ENCODE measurements around the gene FSTL4.

The FSTL4 gene

DNA sequence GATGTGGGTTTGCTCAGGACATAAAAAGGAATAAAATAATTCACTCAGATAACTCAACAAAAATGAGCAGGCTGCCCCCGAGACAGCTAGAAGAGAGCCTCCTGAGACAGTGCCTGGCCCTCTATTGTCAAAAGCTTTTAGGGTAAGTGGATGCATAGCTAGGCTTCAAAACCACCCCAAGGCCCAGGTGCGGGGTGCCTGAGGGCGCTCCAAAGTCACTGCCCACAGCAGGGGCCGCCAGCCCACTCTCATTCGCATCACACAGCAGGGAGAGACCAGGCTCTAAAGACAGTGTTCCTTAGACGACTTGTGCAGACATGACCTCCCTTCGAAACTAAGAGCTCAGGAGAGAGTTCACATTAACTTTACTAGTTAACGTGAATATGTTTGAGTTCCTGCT is 271.5 kb downstream of the FSTL4 start:
- TF ChIP-seq CTCF (IDR thresholded peaks at IDR 0.05; ENCODE audit: low read length, missing control alignments) = no peak
- H3K4me3 ChIP-seq (replicated peaks; ENCODE audit: low read depth, low read length) = no peak overlapping the region

DNA sequence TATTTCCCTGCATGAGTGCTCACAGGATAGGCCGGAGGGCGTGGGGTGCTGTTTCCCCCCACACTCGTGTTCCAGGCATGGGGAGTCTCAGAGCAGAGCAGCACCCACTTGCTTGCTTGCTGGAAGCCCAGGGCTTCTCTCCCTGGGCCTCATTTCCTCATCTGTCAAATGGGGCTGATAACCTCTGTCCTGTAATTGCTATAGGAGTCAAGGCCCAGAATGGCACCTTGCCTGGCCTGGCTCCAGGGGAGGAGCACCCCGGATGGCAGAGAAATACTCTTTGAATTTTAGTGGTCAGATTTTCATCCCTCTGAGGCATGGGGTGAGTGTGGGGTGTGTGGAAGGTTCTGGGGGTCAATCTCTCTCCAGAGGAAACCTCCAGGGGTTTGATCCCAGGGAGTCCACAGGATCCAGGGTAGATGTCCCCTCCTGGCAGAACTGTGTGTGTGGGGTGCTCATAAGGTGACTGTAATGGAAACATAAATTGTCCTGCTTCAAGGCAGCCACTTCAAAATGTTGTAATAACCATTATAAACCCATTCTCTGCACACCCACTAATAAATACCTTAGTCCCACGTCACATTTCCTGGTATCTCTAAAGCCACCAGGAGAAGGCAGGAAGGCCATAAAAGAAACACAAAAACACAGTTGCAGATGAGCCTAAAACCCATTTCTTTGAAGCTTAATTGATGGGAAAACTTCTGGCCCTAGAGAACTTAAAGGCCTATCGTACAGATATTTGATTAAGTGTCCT is 272.2 kb downstream of the FSTL4 start:
- H3K4me3 ChIP-seq (replicated peaks; ENCODE audit: low read depth, low read length) = no peak overlapping the region
- no peak for DNase-seq (ENCODE audit: low read depth)
- no peak for TF ChIP-seq CTCF (IDR thresholded peaks at IDR 0.05; ENCODE audit: low read length, missing control alignments)

More for the DNA sequence above, 271.5 kb downstream of the FSTL4 start:
- DNase-seq (ENCODE audit: low read depth) = no peak

DNA sequence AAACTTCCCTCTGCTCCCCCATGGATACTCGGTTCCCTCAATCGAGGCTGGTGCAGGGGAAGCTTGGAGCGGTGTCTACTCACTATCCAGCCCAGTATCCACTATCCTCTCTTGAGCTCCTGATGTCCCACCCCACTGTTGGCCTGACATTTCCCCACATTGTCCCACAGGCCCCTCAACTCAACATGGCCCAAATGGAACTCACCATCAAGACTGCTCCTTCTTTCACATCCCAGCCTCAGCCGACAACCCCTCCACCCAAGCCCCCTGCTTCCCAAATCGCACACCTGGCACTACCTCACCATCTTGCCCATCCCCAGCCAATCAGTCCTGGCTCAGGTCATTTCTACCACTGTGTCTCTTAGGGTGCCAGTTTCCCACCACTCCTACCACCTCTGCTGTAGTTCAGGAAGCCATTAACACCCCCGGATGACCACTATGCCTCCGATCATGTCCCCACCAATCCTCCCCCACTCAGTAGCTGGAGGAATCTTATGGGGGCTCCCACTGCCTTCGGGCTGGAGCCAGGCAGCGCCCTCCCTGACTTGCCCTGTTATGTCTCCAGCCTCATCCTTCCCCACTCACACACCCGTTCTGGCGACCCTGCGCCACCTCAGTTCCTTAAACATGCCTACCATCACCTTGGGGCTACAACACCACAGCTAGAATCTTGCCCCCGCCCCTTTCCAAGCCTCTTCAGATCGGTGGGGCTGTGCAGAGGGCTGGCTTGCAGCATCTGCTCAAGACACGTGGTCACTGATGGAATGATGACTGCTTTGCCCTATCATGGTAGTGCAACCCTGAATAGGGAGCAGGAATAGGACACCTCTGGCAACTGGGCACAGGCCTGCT is 273.6 kb downstream of the FSTL4 start:
- H3K4me3 ChIP-seq (replicated peaks; ENCODE audit: low read depth, low read length) = no peak overlapping the region
- DNase-seq (ENCODE audit: low read depth) = no peak
- no peak for TF ChIP-seq CTCF (IDR thresholded peaks at IDR 0.05; ENCODE audit: low read length, missing control alignments)

DNA sequence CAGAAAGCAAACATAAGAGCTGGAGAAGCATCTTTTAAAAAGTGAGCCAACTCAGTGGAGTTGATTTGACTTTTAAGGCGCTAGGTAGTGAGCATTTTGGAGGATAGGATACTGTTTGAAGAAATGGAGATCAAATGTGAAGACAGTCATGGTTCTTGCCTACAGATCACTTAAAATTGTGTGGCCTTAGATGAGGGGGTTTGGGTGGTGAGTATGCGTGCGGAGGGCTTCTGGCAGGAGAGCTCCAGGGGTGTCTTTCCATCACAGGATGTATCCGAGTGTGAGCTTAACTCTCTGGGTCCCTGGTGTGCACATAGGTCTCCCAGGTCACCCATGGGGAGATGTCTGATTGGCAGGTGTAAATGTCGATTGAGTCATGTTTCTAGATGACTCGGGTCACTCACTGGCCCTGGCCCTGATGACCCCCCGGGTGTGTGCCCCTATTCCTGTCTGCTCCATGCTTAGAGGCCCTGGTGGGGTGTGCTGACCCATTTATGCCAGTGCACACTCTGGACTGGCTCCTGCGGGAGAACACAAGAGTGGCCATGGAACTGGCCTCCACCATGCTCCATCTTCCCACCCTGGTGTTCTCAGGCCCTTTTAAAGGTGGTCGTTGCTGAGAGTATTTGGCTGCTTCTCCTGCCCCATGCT is 274.4 kb downstream of the FSTL4 start:
- no peak for TF ChIP-seq CTCF (IDR thresholded peaks at IDR 0.05; ENCODE audit: low read length, missing control alignments)
- no peak for DNase-seq (ENCODE audit: low read depth)
- H3K4me3 ChIP-seq (replicated peaks; ENCODE audit: low read depth, low read length) = no peak overlapping the region

DNA sequence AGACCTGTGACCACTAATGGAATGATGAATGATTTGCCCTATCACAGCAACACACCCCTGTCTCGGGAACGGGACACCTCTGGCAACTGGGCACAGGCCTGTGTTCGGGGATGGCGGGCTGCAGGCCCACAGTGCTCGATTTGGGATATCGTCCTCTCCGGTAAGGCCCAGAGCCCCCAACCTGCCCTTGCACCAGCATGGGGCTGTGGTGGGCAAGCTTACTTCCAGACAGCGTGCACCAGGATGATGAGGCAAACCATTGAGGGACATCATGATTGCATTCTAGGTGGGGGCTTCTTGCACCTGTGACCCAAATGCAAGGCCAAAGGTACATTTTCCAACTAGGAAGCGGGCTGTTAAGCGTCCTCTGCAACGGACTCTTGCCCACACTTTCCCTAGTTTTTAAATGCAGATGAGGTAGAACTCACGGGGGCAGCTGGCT is 275.4 kb downstream of the FSTL4 start:
- H3K4me3 ChIP-seq (replicated peaks; ENCODE audit: low read depth, low read length) = no peak overlapping the region
- TF ChIP-seq CTCF (IDR thresholded peaks at IDR 0.05; ENCODE audit: low read length, missing control alignments) = no peak
- no peak for DNase-seq (ENCODE audit: low read depth)

DNA sequence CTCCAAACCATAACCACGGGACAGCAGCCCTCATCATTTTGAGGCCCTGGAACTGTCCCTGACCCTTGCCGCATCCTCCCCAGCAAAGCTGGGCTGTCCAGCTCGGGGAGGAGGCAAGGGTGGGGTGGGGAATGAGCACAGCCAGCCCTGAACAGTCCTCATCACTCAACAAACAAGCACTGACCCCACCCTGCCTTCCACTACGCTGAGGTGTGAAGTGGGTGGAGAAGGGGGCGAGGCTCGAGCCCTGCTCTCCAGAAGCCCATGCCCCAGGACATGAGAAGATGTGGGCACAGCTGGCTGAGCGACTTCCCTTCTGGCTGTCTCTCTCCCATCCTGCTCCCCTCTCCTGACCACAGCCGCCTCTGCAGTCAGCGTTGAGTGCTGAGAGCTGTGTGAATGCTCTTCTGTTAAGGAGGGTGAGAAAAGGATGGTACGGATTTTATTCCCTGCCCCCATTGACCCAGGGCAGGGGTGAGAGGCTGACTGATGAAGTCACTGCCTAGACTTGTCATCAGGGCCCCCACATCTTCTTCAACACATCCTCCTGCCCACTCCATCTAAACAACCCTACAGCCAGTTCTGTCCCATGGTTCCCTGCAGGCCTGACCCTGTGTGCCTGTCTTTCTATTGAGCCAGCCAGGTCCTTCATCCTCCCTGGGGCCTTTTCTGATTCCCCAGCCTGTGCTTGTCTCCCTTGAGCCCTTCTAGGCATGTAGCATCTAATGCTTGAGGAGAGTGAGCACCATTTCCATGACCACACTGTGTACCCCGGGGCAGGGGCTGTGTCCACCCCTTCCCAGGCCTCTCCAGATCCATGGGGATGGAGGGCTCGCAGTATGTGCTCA is 276.0 kb downstream of the FSTL4 start:
- no peak overlapping the region for H3K4me3 ChIP-seq (replicated peaks; ENCODE audit: low read depth, low read length)
- no peak for TF ChIP-seq CTCF (IDR thresholded peaks at IDR 0.05; ENCODE audit: low read length, missing control alignments)
- no peak for DNase-seq (ENCODE audit: low read depth)
